HG03378 (cell line): ENCODE data around the gene SNCB.

Experiments used
- ATAC-seq: cut with Tn5 transposase; IDR thresholded peaks from one replicate; pipeline ENCODE4 v1.9.1; 2021; ENCODE audit warnings: mild to moderate bottlenecking, moderate library complexity; ENCODE audit not compliant: unreplicated experiment

The SNCB gene

DNA sequence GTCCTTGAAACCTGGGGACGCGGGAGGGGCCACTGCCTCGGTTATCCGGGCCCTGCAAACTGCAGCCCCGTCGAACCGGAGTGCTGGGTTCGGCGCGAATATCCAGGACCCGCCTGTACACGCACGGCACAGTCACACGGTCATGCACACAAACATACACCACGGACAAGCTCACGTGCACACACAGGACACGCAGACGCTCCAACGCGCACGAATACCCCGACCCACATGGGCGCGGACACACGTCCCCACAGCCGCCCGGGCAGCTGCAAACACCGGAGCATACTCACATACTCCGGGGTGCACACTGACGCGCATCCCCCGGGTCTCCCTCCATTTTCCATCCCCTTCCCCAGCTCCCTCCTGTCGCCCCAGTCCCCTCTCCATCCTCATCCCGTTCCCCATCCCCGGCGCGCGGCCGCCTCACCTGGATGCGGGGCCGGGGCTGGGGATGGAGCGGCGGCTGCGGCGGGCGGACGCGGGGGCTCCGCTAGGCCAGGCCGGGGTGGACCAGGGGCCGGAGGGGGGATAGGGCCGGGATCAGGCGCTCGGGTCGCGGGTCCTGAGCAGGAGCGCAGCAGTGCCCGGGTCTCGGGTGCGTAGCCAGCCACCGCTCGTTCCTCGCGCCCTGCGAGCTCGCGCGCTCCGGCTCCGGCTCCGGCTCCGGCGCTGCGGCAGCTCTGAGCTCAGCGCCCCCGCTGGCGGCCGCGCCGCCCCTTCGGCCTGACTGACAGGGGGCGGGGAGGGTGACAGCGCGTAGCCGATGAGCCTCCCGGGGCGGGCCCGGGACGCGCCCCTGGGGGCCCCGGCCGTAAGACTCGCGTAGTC is at the start of gene SNCB, which contains the start of gene EIF4E1B:
Gene SNCB, minus strand, starts transcription at position 682 of the 828 bp plus-strand sequence. CDS start 880 bp downstream, outside the sequence.
Gene EIF4E1B, plus strand, starts transcription at position 823 of the 828 bp plus-strand sequence. CDS start 12,113 bp downstream, outside the sequence.
- ATAC-seq: no peak

DNA sequence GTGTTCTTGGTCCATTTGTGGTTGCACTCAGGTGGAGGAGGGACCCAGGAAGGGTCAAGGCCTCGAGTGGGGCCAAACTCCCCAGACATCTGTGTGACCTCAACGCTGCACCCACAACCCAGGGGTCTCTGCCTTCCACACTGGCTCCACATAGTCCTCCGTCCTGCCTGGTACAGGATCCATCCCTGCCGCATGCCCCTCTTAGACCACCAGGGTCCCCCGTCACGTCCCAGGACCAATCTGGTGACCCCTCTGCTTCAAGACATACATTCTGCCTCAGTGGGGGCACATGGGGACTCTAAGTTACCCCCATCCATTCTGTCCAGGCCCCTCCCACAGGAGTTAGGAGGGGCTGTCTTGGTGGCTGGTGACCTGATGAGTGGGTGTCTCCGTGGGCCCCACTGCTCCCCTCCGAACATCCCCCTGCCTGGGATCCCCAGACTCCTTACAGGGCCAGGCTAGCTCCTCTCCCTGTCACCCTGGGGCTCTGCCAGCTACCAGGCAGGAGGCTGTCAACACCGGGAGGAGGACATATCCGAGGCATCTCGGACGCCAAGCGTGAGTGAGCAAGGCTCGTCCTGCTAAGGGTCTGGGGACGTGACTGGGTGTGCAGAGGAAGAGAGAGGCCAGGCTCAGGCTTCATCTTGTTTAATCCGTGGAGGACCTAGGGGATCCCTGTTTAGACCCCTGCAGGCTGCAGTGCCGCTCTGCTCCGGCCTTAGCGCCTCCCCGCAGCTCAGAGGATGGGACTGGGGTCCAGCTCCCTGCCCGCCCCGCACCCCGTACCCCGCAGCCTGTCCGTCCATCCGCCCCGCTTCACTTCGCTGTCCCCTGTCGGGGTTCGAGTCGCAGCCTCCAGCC is 49.3 kb upstream of the SNCB start:
- no peak for ATAC-seq

DNA sequence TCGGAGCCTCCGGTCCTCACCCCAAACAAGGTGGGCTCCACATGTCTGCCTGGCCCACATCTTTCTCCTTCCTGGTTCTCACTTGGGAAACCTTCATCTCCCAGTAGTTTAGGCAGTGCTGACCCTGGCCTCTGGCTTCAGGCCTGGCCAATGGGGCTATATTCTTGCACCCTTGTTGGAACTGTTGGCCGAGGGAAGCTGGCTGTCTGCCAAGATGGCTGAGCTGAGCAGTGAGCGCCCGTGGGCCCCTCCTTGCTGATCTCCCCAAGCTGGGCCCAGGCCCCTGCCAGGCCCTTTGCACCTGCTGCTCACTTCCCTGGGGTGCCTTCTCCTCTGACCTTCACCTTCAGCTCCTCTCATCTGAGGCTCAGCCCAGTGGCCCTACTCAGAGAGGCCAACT is 48.2 kb upstream of the SNCB start:
- ATAC-seq: no peak

DNA sequence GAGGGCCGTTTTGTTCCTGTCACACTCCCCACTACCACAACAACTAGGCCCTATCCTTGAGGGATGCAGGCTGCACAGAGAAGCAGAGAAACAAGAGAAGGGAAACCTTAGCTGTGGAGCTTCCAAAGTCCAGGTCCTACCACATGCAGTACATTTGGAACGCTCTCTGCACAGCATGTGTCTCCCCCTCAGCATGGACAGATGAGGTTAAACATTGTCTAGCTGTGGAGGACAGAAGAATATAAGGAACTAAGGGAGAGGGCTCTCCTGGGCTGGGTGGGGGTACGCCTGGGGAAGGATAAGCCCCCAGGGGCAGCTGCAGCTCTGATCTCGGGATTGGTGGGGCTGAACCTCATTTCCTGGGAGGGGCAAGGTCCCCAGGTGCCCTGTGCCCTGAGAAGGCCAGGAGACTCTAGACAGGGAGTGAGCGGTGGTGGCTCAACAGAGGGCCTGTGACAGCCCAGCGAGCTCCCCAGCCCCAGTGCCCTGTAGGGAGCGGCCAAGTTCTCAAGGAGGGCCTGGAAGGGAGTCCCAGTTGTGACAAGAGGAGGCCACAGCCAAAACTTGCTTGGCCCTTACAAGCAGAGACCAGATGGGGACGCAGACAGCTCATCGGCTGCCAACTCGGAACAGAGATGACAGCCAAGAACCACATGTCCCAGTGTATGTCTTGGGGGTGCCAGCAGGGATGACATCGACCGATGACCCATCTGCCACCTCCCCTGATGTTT is 47.0 kb upstream of the SNCB start:
- no peak for ATAC-seq

DNA sequence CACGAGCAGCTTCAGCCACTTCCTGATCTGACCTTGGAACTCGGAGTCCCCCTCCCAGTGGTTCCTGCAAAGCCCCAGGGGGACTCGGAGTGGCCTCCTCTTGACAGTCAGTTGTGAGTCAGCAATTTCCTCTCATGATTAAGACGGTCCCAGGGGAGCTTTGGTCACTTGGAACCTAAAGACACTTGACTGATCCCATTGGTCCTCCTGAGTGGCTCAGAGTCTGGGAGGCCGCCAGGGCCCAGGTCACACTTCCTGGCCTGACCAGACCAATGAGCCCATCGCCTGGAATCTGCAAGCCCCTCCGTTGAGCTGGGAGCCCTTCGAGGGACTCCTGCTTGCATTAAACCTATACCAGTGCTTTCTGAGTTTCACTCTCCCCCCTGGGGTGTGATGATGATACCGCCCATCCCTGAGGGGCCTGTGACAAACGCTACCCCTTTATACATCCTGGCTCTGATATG is 46.1 kb upstream of the SNCB start:
- ATAC-seq: peak; percentile 84

DNA sequence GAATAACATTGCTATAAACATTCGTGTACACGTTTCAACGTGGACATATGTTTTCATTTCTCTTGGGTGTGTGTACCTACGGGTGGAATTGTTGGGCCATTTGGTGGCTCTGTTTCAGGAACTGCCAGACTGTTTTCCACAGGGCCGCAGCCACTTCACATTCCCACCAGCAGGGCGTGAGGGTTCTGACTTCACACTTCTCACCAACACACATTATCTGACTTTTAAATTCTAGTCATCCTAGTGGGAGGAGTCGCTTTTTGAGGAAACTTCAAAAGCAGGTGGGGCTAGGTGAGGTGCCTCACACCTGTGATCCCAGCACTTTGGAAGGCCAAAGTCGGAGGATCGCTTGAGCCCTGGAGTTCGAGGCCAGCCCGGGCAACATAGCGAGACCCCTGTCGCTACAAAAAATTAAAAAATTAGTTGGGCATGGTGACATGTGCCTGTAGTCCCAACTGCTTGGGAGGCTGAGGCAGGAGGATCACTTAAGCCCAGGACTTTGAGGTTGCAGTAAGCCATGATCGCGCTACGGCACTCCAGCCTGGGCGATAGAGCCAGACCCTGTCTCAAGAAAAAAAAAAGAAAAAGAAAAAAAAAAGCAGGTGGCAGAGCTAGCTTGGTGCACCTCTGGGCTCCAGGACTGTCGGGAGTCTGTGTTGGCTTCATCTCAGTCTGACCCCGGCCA is 45.5 kb upstream of the SNCB start:
- no peak for ATAC-seq

DNA sequence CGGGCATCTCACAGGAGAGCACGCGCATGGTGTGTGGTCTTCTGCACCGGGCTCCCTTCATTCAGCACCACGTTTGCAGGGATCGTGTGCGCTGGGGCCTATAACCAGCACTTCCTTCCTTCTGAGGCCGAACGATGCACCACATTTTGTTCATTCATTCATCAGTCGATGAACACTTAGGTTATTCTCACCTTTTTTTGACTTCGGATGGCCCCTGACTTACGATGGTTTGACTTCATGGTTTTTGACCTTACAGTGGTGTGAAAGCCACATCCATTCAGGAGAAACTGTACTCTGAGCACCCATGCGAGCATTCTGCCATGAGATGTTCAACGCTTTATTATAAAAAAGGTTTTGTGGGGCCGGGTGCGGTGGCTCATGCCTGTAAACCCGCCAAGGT is 44.5 kb upstream of the SNCB start:
- ATAC-seq: no peak

DNA sequence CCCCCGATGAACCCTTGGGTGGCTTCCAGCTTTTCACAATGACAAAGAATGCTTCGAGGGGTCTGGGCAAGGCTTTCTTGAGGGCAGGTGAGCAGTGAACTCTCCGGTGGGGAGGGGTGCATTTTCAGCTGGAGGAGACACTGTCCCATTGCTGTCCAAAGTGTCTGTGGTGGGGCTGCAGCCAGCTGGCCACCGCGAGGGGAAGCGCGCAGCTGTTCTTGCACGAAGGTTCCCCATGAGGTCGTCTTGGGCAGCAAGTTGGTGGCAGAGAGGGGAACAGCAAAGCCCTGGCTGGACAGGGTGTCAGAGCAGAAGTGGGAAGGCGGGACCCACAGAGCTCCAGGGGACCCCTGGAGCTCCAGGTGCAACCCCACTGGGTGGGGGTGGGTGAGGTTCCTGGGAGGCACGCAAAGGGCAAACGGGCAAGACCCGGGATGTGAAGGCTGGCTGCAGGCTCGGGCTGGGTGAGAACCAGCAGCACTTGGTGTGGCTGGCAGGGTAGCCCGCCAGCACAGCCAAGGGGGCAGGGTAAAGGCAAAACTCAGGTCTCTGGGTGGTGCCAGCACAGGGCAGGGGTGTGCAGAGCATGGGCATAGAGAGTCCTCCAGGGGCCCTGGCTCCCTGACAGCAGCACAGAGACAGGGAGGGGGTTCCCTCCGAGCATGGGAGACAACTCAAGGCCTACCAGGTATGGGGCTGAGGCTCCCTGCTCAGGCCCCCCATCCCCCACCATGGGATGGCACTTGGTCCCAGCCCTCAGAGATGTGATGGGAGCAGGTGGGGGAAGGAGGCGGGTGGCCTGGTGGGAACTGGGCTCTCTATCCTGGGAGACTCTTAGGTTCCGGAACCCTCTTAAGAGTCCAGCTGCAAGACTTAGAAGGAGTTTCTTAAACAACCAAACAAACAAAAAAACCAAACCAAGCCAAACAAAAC is 43.6 kb upstream of the SNCB start:
- no peak for ATAC-seq

DNA sequence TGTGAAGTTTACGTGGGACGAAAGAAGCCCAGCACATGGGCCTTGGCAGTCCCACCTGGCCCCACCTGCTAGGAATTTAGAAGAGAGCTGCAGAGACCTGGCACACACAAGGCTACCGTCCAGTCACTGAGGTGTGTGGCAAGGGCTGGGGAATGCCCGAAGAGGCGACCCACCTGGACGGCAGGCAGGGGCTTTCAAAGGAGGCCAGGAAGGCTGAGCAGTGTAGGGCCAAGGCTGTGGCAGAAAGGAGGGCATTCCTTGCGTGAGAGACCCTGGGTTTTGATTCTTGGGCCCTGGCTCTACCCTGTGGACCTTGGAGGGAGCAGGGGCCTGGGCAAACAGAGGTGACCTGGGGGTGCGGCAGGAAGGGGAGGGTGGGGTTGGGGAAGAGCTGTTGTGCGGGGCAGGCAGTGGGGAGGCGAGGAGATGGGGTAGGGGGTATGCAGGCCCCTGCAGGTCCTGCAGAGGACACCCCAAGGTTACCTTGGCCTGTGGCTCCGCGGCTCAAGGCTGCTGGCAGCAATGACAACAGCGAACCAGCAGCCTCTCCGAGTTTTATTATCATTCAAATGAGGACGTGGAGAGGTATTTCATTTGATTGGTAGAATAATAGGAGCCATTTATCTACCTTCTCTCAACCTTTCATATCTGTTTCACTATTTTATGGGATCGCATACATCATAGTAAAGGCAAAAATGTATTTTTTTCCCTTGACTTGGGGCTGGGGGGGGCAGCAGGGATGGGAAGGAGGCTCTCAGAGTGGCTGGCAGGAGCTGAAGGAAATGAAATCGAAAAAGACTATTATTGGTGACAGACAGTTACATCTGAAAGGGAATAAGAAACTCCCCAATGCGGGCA is 41.8 kb upstream of the SNCB start:
- ATAC-seq: no peak

DNA sequence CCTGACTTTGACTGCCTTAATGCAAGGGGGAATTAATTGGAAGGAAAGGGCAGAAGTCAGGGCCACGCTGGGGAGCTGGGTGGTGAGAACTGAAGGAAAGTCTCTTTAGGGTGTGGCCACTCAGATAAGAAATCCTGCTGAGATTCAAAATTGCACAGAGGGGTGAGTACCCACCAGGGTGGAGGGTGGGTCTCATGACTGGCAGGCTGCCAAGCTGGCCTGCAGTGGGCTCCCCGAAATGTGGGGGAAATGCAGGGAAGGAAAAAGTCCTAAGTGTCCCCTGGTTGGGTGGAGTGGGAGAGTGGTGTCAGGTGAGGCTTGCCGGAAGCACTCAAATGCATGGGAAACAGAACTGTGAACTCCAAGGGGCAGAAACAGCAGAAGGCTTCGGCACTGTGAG is 41.1 kb upstream of the SNCB start:
- no peak for ATAC-seq

DNA sequence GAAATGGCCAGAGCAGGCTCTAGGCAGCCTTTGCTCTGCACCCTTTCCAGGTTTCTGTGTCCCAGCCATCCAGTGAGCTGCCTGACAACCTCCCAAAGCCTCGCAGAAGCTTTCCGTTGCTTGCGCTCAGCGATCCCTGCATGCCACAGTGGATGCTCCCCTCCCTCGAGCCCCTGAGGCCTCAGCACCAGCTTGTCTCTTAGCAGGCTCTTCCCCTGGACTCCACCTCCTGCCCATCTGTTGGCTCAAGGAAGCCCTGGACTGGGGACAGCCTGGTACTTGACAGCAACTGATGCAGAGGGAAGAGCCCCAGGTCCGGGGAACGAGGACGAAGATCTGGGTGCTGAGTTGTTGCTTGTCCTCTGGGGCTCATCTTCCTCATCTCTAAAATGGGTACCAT is 40.1 kb upstream of the SNCB start:
- no peak for ATAC-seq

DNA sequence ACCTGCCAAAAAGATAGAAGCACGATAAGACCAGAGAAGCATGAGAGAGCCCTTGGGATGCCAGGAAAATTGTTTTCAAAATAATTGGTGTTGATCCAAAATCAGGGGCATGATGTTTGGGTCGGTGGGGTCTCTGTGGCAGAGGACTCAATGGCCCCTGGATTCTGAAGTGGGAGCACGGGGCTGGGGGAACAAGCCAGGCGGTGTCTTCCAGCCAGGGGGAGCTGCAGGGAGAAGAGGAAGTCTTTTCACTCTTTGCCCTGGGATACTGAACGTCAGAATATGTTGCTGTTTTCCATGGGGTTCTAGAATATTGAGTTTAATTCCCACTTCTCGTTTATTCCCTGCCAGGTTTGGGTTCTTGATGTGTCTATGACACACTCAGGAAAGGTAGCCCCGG is 37.3 kb upstream of the SNCB start:
- ATAC-seq: no peak

DNA sequence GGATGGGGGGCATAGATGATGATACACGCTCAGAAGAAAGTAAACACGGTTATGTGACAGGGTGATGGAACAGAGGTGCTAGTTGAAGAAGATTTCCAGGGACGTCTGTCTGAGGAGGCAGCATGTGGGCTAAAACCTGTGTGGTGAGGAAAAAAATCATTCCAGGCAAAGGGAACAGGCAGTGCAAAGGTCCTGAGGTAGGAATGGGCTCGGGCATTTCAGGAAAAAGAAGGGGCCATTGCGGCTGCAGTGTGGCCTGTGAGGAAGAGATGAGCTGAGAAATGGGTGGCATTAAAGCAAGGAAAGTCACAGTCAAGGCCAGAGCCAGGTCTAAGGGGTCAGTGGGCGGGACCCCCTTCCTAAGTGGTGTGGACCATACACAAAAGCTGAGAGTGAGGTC is 35.2 kb upstream of the SNCB start:
- ATAC-seq: no peak

DNA sequence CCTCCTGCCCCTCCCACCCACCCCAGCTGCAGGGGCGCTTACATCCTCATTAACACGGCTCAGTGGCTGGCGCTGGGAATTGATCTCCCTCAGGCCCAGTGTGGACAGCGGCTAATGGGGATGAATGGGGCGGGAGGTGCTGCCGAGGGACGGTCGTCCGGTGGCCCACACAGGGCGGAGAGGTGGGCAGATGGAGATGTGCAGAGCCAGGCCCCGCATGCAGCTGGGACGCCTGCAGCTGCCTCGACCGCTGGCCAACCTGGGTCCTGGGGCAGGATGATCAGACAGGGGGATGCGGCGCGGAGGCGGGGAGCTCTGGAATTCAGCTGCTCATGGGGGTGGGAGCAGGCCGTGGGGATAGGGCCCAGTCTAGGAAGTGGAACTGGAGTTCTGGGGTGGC is 34.6 kb upstream of the SNCB start:
- ATAC-seq: no peak

DNA sequence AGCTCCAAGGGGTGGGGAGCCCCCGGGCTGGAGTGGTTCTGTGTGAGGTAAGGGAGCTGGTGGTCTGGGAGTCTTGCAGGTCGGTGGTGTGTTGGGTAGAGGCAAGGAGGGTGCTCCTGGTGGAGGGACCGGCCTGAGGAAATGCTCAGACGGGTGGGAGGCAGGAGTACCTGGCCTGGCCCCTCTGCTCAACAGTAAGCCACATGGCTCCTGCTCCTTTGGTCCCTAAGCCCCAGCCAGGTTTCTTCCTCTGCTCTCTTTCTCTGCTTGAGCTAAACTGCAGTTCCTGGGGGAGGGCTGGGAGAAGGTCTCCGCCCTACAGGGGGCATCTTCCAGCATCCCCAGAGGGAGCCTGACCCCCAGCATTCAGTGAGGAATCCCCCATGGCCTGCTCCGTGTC is 34.1 kb upstream of the SNCB start:
- no peak for ATAC-seq

DNA sequence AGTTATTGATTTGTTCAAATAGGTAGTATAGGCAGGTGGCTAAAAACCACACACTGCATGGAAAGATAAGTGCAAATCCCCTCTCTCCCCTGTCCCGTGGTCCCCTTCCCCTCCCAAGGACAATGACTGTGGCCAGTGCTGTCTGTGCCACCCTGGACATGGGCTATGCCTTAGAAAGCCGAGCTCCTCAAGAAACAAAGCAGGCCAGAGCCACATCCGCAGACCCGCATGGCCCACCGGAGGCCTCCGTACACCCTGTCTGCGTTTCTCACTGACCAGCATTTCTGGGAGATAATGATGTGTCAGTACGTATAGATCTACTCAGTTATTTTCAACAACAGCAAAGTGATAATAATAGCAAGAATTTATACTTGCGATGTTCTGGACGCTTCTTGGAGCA is 33.2 kb upstream of the SNCB start:
- ATAC-seq: no peak

DNA sequence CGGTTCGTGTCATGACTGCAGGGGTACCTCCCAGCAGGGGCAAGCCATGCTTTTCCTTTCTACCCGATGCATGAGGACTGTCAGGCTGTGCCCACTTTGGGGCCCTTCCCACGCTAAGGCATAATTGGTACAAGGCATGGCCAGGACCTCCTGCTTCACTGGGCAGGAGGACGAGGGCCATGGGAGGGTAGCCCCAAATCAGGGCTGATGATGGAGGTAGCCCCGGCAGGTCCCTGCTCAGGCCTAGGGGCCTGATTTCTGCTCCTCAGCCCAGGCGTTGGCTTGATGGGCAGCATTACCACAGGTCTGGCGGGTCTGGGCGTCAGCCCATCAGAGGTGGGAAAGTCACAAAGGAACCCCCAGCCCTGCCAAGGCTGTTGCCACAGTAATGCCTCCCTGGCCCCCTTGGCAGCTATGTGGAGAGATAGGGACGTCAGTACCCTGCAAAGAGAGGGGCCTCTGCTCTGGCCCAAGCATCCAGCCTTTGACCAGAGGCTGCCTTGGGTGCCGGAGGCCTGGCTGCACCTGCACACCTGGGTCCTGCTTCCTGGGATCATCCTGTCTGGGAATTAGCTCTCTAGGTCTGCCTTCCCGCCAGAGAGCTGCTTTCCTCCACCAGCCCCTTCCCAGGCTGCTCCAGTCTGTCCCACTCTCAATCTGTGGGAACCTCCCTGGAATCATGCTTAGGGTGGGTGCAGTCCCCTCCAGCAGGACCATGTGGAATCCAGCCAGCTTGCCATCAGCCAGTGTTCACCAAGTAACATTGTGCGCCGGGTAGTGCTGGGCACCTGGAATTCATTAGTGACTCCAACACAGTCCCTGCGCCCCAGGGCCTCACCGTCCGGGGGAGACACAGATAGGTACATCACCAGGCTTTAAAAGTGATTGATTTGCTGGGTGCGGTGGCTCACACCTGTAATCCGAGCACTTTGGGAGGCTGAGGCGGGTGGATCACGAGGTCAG is 32.3 kb upstream of the SNCB start:
- ATAC-seq: no peak
